Lower leg skin (tissue), 4 donors: ENCODE data around the gene DGCR2. TPM values are rescaled to one million over a fixed set of nuclear protein-coding genes. Genes with fewer than 3 reads are reported as not detected.

ENCODE experiments used
- DNase-seq, 2 donors: peaks; one replicate each; pipeline ENCODE4 v3.0.0-alpha.2; 2019; ENCODE audit warnings: low spot score in 2 of 2
- H3K4me3 ChIP-seq: fragments of 200-600 bp; sonication (generic); 2 replicates; pipeline ENCODE4 v1.5.1; 2017; ENCODE audit warnings: mild to moderate bottlenecking, low read depth; ENCODE audit not compliant: poor library complexity, severe bottlenecking
- POLR2A ChIP-seq, 2 donors: fragments of 450-650 bp; IDR thresholded peaks; one replicate each; pipeline ENCODE4 v1.6.1; 2016 to 2017; ENCODE audit warnings: antibody characterized with exemption in 2 of 2, mild to moderate bottlenecking in 1 of 2, moderate library complexity in 1 of 2
- WGBS, 2 donors: methylation state at CpG; one replicate each; pipeline ENCODE4 v1.1.5; 2018; 5-methylcytosine and 5-hydroxymethylcytosine counted together
- intact Hi-C: fragments of 100-400 bp; cut with DNase I; formaldehyde crosslinking; loops from one replicate; pipeline ENCODE4 v1.15.0; 2023; ENCODE audit warnings: low total_unique reads
- total RNA-seq, 4 donors: library from RNA; depleted of rRNA; stranded (reverse); fragments of >200 nt; gene quantifications; one replicate each; pipeline ENCODE4 v1.1.0, GENCODE V29; 2016
- TF ChIP-seq, protein P1 (sequence below), 3 donors: fragments of 450-650 bp; IDR thresholded peaks; one replicate each; pipeline ENCODE4 v1.5.1; 2016; ENCODE audit warnings: antibody characterized with exemption in 3 of 3, mild to moderate bottlenecking in 3 of 3, moderate library complexity in 2 of 3

DGCR2 gene
- total RNA-seq, 4 donors from 2014 or later, result 88.7 to 142 (median 141) TPM

DNA sequence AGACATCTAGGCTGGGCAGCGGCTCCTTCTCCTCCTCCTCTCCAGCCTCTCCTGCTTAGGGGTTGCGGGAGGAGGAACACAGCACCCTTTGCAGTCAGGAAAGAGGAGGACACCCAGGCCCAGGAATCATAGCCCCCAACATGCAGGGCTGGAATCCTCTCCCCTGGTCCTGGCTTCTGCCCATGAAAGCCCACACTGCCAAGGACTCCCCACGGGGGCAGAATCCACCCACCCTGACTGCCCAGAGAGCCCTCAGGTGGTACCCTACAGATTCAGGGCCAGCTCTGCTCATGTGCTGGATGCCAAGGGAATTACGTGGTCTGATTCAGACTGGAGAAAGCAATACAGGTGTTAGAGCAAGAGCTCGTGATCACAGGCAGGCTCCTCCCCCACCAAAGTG lies 17.8 kb upstream of the DGCR2 start:
- no peak overlapping the region for H3K4me3 ChIP-seq
- TF ChIP-seq, protein P1, sequence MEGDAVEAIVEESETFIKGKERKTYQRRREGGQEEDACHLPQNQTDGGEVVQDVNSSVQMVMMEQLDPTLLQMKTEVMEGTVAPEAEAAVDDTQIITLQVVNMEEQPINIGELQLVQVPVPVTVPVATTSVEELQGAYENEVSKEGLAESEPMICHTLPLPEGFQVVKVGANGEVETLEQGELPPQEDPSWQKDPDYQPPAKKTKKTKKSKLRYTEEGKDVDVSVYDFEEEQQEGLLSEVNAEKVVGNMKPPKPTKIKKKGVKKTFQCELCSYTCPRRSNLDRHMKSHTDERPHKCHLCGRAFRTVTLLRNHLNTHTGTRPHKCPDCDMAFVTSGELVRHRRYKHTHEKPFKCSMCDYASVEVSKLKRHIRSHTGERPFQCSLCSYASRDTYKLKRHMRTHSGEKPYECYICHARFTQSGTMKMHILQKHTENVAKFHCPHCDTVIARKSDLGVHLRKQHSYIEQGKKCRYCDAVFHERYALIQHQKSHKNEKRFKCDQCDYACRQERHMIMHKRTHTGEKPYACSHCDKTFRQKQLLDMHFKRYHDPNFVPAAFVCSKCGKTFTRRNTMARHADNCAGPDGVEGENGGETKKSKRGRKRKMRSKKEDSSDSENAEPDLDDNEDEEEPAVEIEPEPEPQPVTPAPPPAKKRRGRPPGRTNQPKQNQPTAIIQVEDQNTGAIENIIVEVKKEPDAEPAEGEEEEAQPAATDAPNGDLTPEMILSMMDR (IDR thresholded peaks at IDR 0.05), result no peak
- no peak for TF ChIP-seq POLR2A (IDR thresholded peaks at IDR 0.05)
- WGBS, 2 donors, result 69 to 73% methylated on average over 5 of the region's 5 CpGs
- intact Hi-C loops, result loop anchor here (10.0 kb wide), 1 partner anchor 495 kb away; no protein-coding TSS in a partner anchor
- no peak for DNase-seq

DNA sequence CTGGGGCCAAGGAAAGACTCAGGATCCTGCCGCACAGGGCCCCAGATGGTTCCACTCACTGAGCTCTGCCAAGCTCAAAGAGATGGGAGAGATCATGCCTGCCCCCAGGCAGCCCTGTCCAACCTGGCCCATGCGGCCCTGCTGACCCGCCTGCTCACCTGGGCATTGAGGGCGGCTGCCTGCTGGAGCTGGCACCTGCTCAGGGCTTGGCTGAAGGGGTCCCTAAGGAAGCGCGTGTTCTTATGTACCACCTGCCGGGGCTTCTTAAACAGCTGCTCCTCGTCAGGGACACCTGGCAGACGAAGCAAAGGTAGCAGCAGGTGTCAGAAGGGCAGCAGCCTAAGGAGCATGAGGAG lies 16.8 kb upstream of the DGCR2 start:
- intact Hi-C loops, result loop anchor here (10.0 kb wide), 1 partner anchor 496 kb away; no protein-coding TSS in a partner anchor
- H3K4me3 ChIP-seq, result no peak overlapping the region
- DNase-seq, result no peak
- no peak for TF ChIP-seq POLR2A (IDR thresholded peaks at IDR 0.05)
- TF ChIP-seq, protein P1 (IDR thresholded peaks at IDR 0.05), result no peak
- WGBS, 2 donors, result 81 to 92% methylated on average over 5 to 9 of the region's 9 CpGs

DNA sequence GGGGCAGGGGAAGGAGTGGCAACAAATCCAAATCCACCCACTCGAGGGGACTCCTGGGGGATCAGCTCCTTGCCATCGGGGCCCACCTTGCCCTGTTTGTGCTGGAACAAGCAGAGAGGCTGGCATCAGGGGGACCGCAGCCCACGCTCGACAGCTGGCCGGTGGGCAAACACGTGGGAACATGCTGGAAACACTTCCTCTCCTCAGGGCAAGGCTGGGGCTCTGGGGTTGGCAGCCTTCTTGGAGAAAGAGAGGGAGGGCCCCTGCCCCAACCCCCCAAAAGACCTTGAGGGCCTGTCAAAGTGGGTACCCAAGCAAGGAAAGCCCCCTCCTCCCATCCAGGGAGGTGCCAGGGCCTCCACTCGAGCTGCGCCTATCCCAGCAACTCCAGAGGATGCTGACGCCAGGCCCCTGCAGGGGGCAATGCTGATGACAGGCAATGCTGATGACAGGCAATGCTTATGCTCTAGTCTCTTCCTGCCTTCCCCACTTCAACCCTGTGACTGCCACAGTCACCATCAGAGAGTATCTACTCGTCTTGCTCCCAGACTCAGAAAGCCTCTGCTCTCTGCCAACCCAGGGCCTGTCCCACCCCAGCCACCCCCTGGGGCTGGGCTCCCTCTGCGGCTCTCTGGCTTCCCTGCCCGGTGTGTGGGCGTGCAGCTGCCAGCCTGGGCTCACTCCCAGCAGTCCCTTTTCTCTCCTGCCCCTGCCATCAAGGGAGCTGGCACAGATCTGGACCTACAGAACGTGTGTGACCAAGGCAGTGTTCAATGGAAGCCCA lies 16.2 kb upstream of the DGCR2 start:
- H3K4me3 ChIP-seq, result no peak overlapping the region
- intact Hi-C loops, result loop anchor here (10.0 kb wide), 1 partner anchor 496 kb away; no protein-coding TSS in a partner anchor
- no peak for TF ChIP-seq POLR2A (IDR thresholded peaks at IDR 0.05)
- TF ChIP-seq, protein P1 (IDR thresholded peaks at IDR 0.05), result no peak
- 64 to 74% methylated on average over 13 to 15 of the region's 15 CpGs for WGBS, 2 donors
- no peak for DNase-seq

DNA sequence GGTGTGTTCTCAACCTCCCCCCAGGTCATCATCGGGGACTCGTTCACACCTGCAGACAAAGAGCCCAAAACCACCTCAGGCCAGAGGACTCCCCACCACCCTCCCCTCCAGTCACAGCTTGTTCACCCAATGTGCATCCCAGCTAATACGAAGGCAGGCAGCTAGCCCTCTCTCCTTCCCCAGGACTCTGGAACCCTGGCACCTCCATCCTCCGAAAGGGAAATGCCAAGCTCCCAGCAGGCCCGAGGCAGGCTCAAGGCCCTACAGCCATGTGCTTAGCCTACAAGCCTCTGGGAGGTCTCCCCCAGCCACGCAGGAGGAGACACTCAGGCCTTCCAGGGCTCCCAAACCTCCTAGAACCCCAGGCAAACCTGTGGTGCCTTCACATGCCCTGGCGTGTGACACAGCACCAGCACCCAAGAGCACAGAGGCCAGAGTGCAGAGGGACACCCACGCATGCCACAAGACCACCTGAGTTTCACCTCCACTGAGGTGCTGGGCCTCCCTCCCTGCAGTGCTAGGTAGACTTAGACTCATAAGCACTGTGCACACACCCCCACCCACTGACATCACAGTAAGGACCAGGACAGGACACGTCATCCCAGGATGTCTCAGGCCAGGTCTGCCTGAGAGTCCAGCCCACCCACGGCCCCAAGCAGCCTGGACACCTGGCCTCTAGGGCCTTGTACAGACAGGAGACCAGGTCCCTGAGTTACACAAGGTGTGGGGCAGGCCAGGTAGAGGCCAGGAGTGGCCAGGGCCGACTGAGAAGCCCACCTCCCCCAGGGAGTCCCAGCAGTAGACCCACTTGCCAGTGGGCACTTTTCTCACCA lies 15.4 kb upstream of the DGCR2 start:
- TF ChIP-seq POLR2A (IDR thresholded peaks at IDR 0.05), result no peak
- TF ChIP-seq, protein P1 (IDR thresholded peaks at IDR 0.05), result no peak
- H3K4me3 ChIP-seq, result no peak overlapping the region
- WGBS, 2 donors, result 89 to 96% methylated on average over 9 to 10 of the region's 11 CpGs
- DNase-seq, result no peak
- intact Hi-C loops, result loop anchor here (10.0 kb wide), 1 partner anchor 497 kb away; no protein-coding TSS in a partner anchor

DNA sequence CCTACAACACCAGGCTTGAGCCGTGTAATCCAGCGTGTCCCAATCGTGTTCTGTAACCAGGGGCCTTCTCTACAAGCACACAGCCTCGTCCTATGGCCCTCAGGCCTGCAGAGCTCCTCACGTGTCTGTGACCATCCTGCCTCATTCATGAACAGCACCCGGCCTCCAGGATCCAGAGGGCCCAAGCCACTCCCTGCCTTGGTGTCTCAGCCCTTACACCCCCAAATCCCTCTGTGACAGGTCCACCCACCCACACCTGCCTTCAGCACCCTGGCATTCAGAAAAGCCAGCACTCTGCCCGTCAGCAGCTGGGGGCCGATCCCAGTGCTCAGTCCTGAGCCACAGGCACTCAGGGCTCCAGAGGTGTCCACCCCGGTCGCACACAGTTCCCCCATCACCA lies 14.7 kb upstream of the DGCR2 start:
- H3K4me3 ChIP-seq, result no peak overlapping the region
- 87 to 93% methylated on average over 10 of the region's 10 CpGs for WGBS, 2 donors
- DNase-seq, result no peak
- TF ChIP-seq, protein P1 (IDR thresholded peaks at IDR 0.05), result no peak
- no peak for TF ChIP-seq POLR2A (IDR thresholded peaks at IDR 0.05)
- intact Hi-C loops, result loop anchor here (10.0 kb wide), 1 partner anchor 498 kb away; no protein-coding TSS in a partner anchor
